ENCODE results near the gene APMAP.
"Not testable (repeated sequence)": the region's sequence is repeated elsewhere in the genome, so short reads cannot be mapped to it uniquely, and the experiment has no call there.

APMAP gene

DNA sequence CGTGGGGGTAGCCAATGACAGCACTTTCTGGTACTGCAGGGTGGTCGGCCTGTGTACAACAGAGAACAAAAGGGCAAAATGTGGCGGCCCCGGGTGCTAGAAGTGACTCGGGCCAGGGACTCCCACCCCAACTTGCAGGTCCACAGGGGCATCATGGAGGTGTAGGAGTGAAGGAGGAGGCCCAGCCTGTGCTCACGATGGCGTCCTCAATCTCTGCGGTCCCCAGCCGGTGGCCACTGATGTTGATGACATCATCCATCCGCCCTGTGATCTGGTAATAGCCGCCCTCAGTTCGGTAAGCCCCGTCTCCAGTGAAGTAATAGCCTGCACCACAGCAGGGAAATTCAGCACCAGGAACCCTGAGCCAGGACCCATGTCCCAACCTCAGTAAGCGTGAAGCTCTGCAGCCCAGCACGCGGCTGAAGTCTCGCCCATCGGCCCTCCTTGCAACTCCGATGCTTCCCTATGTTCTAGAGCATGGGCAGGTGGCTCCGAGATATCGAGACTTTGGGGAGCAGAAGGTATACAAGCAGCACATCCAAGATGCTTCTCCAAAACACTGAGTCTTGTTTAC lies 20.2 kb upstream of the APMAP start:
- no peak overlapping the region for H3K4me3 ChIP-seq (ENCODE audit: low read length)
- H3K9ac ChIP-seq (ENCODE audit: low read depth, low read length): no peak overlapping the region
- H3K4me1 ChIP-seq (ENCODE audit: insufficient read depth, low read length): peaks cover 6% of the 10 kb centered on the region; the same call in 1 of the 2 replicates
- H3K36me3 ChIP-seq (ENCODE audit: insufficient read depth, low read depth, low read length): no peaks in the 10 kb centered on the region
- no peaks in the 10 kb centered on the region for H3K9me3 ChIP-seq (ENCODE audit: insufficient read depth, low read depth, low read length)
- no peaks in the 10 kb centered on the region for H3K27me3 ChIP-seq (ENCODE audit: insufficient read depth, low read length)
- no peak overlapping the region for H3K27ac ChIP-seq (ENCODE audit: low read length)

DNA sequence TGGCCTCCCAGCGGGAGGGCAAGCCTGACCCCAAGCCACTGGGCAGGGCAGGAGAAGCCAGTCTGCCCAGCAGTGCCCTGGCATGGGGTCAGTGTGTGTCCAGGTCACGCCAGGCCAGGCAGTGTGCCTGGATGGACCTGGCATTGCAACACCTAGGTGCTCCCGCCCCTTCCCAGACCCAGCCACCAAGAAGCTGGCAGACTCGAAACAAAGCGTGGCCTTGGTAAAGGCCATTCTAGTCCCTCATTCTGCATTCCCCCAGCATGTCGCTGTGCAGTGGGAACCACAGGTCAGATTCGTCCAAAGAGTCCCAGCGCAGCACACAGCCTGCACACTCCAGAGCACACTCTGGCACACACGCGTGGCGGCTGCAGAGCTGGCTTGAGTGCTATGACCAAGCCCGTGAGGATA lies 19.3 kb upstream of the APMAP start:
- H3K27me3 ChIP-seq (ENCODE audit: insufficient read depth, low read length): no peaks in the 10 kb centered on the region
- no peaks in the 10 kb centered on the region for H3K4me1 ChIP-seq (ENCODE audit: insufficient read depth, low read length)
- H3K36me3 ChIP-seq (ENCODE audit: insufficient read depth, low read depth, low read length): no peaks in the 10 kb centered on the region
- no peak overlapping the region for H3K9ac ChIP-seq (ENCODE audit: low read depth, low read length)
- no peak overlapping the region for H3K27ac ChIP-seq (ENCODE audit: low read length)
- H3K9me3 ChIP-seq (ENCODE audit: insufficient read depth, low read depth, low read length): no peaks in the 10 kb centered on the region
- H3K4me3 ChIP-seq (ENCODE audit: low read length): no peak overlapping the region

DNA sequence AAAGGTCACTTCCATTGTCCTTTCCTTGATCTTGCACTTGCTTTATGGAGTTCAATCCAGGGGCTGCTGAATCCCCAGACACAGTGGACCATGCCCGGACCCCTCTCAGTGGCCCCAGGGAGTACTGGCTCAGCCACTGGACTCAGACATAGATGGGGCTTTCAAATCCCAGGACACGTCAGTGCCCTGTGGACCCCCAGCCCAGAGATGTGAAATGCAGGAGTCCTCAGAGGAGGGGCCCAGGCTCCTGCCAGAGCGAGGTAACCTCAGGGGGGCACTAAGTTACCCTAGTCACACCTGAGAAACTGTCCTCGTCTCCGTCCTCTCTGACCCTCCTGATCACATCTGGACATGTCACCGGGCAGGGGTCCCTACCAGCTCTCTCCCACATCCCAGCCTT lies 18.7 kb upstream of the APMAP start:
- Histone ChIP-seq H3K27me3 (ENCODE audit: insufficient read depth, low read length) (no peaks in the 10 kb centered on the region), H3K36me3 (ENCODE audit: insufficient read depth, low read depth, low read length) (no peaks in the 10 kb centered on the region), H3K9ac (ENCODE audit: low read depth, low read length) (no peak overlapping the region), H3K4me3 (ENCODE audit: low read length) (no peak overlapping the region), H3K27ac (ENCODE audit: low read length) (no peak overlapping the region), H3K4me1 (ENCODE audit: insufficient read depth, low read length) (no peaks in the 10 kb centered on the region), H3K9me3 (ENCODE audit: insufficient read depth, low read depth, low read length) (no peaks in the 10 kb centered on the region)

DNA sequence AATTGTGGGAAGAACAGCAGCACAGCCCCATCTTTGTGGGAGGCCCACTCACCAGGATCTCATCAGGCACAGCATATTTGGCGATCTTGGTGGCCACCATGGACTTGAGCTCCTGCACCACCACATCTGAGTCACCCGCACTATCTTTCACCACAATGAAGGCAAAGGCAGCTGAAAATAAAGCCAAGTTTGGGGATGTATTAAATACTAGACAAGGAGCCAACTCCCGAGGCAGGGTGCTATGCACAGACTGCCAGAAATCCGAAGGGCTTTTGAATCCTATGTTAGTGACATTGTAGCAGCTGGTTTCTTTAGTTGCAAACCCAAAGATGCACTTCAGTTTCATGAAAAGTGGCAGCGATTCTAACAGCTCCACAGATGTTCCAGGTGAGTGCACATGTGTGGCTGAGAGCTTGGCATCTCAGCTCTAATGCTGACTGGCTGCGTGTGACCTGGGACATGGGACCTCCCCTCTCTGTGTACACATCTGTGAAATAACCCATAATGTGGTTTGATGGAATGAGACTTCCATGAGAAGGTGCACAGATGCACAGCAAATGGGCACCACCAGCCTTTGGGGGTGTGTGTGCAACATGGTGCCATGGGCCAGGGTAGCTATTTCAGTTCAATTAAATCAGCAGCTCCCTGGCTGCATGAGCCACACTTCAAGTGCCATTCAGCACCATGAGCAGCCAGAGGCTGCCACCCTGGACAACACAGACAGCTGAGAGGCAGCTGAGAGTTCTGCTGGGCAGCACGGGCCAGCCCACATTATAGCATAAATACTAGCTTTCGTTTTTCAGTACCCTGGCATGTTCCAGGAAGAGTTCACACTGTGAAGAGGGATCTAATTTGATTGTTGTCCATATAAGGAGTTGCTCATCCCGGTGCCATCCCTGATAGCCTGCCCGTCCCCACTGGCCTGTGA lies 16.9 kb upstream of the APMAP start:
- Histone ChIP-seq H3K9ac (ENCODE audit: low read depth, low read length) (no peak overlapping the region), H3K27ac (ENCODE audit: low read length) (no peak overlapping the region), H3K4me1 (ENCODE audit: insufficient read depth, low read length) (no peaks in the 10 kb centered on the region), H3K9me3 (ENCODE audit: insufficient read depth, low read depth, low read length) (no peaks in the 10 kb centered on the region), H3K36me3 (ENCODE audit: insufficient read depth, low read depth, low read length) (no peaks in the 10 kb centered on the region), H3K4me3 (ENCODE audit: low read length) (no peak overlapping the region), H3K27me3 (ENCODE audit: insufficient read depth, low read length) (no peaks in the 10 kb centered on the region)

DNA sequence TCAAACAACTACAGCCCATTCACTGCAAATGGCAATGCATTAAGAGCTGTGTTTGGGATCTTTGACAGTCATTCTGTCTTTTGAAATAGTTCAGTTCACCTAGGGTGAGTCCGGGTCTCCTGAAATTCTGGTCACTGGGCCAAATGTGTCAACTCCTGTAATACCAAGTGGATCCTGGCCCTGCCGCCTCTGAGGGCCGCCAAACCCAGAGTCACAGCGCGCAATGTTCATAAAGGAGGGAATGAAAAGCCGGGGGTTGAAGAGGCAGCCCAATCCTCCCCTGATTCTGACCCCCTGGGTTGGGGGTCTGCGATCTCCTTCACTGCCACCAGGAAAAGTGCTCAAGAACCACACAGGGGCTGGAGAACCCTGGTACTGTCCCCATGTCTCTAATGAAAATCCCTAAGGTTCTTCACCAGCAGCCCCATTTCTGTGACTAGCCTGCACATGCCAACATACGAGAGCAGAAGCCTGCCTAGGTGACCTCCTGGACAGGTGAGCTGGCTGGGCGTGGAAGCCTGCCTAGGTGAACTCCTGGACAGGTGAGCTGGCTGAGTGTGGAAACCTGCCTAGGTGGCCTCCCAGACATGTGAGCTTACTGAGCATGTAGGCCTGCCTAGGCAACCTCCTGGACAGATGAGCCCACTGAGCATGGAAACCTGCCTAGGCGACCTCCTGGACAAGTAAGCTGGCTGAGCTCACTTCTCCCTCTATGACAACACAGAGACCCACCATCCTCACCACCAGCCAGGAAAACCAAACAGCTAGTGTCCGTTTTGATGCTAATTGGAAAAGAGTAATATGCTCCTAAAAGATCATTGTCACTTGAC lies 16.1 kb upstream of the APMAP start:
- Histone ChIP-seq H3K27me3 (ENCODE audit: insufficient read depth, low read length) (no peaks in the 10 kb centered on the region), H3K27ac (ENCODE audit: low read length) (no peak overlapping the region), H3K4me3 (ENCODE audit: low read length) (no peak overlapping the region)

DNA sequence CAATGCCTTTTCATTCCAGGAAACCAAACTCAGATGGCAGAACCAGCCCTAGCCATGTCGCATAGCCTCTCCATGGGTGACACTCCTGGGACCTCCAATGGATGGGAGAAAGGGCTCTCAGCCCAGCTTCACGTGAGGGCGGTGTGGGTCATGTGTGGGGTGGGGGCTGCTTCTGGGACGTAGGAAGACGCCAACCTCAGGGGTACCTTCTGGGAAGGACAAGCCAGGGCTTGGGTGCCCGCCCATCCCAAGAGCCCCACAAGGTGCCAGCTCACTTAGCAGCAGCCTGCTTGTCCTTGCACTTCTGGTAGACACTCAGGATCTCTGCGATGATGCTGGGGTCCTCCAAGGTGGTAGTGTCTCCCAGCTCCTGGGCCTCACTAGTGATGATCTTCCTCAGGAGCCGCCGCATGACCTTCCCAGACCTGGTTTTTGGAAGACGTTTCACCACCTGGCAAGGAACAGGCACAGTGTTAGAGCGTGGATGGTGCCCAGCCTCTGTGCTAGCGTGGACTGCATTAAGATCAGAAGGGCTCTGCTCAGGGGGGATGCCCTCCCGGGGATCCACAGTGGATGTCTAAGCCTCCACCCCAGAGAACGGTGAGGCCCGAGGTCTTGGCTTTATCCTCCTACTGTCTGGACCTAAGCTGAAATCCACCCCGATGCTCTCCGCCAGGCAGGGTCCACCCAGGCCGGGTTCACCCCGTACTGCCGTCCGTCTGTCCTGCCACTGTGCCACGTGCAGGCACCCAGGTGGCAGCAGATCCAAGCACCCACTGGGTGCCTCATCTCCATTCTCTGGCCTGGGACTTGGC lies 15.1 kb upstream of the APMAP start:
- Histone ChIP-seq H3K36me3 (ENCODE audit: insufficient read depth, low read depth, low read length) (no peaks in the 10 kb centered on the region), H3K9me3 (ENCODE audit: insufficient read depth, low read depth, low read length) (no peaks in the 10 kb centered on the region), H3K27me3 (ENCODE audit: insufficient read depth, low read length) (no peaks in the 10 kb centered on the region), H3K9ac (ENCODE audit: low read depth, low read length) (no peak overlapping the region), H3K27ac (ENCODE audit: low read length) (no peak overlapping the region), H3K4me1 (ENCODE audit: insufficient read depth, low read length) (no peaks in the 10 kb centered on the region), H3K4me3 (ENCODE audit: low read length) (no peak overlapping the region)

More for the DNA sequence above, 16.1 kb upstream of the APMAP start:
- no peaks in the 10 kb centered on the region for H3K9me3 ChIP-seq (ENCODE audit: insufficient read depth, low read depth, low read length)
- no peaks in the 10 kb centered on the region for H3K4me1 ChIP-seq (ENCODE audit: insufficient read depth, low read length)
- no peak overlapping the region for H3K9ac ChIP-seq (ENCODE audit: low read depth, low read length)
- no peaks in the 10 kb centered on the region for H3K36me3 ChIP-seq (ENCODE audit: insufficient read depth, low read depth, low read length)

DNA sequence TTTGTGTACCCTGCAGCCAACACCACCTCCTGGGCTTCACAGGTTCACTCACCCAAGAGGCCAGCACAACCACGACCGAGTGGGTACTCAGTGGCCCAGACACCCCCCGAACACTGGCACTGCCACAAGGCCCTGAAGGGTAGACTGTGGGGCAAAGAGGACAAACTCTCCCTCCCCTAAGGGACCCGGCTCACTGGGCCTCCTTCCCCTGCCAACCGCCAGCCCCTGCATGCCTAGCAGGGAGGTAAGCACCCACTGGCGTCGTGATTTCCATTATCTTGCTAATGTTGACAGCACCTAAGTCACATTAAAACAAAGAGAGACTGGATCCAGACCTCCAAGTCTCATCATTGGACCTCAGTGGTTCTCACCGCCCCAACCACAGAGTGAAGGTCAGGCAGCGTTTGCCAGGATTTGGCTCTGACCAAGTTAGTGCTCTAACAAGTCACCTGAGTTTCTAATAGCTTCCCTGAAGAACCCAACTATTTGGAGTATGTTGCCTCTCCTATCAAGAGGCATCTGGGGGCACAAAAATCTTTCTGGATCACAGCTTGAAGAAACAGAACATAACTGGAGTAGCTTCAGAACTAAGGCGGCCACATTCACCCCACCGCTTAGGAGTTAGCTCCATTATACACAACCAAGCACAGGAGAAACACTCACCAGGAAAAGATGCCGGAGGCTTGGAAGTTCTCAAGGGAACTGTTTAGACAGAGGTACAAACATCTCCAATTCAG lies 14.0 kb upstream of the APMAP start:
- Histone ChIP-seq H3K27me3 (ENCODE audit: insufficient read depth, low read length) (no peaks in the 10 kb centered on the region), H3K4me1 (ENCODE audit: insufficient read depth, low read length) (no peaks in the 10 kb centered on the region), H3K36me3 (ENCODE audit: insufficient read depth, low read depth, low read length) (no peaks in the 10 kb centered on the region), H3K27ac (ENCODE audit: low read length) (no peak overlapping the region), H3K4me3 (ENCODE audit: low read length) (no peak overlapping the region), H3K9me3 (ENCODE audit: insufficient read depth, low read depth, low read length) (no peaks in the 10 kb centered on the region), H3K9ac (ENCODE audit: low read depth, low read length) (no peak overlapping the region)

DNA sequence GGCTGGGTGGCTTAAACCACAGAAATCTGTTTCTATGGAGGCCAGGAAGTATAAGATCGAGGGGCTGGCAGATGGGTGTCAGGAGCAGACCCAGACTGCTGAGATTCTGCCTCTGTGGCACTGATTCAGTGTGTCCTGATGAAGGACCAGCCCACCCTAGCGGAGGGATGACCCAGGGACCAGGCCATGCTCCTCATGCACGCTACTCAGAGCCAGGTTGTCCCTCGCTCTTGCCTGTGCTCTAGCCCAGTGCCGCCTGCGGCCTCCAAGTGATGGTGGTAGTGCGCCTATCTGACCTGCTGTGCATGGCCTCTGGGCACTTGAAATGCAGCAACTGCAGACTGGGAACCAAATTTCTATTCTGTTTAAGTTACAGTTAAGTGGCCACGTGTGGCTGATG lies 13.1 kb upstream of the APMAP start:
- Histone ChIP-seq H3K9ac (ENCODE audit: low read depth, low read length) (no peak overlapping the region), H3K4me1 (ENCODE audit: insufficient read depth, low read length) (no peaks in the 10 kb centered on the region), H3K27me3 (ENCODE audit: insufficient read depth, low read length) (no peaks in the 10 kb centered on the region), H3K4me3 (ENCODE audit: low read length) (no peak overlapping the region), H3K9me3 (ENCODE audit: insufficient read depth, low read depth, low read length) (no peaks in the 10 kb centered on the region), H3K27ac (ENCODE audit: low read length) (no peak overlapping the region), H3K36me3 (ENCODE audit: insufficient read depth, low read depth, low read length) (no peaks in the 10 kb centered on the region)

DNA sequence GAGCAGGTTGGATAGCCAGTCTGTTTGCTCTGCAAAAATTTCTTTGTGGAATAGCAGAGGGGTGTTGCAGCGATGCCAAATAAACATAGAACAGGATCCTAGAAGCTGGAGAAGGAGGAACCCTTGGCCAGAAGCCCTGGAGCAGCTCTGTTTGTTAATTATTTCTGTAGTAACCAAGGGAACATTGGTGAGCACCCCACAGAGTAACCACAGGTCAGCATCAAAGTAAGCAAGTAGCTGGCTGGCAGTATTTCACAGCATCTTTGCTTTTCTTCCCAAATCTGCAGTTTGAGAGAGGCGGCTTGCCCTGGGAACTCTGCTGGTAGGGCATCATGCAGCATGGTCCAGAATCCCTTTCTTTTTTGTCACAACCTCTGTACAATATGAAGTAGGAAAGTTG lies 12.7 kb upstream of the APMAP start:
- H3K36me3 ChIP-seq (ENCODE audit: insufficient read depth, low read depth, low read length): no peaks in the 10 kb centered on the region
- no peak overlapping the region for H3K9ac ChIP-seq (ENCODE audit: low read depth, low read length)
- no peaks in the 10 kb centered on the region for H3K9me3 ChIP-seq (ENCODE audit: insufficient read depth, low read depth, low read length)
- H3K4me3 ChIP-seq (ENCODE audit: low read length): no peak overlapping the region
- peaks cover 2% of the 10 kb centered on the region; the same call in 1 of the 2 replicates for H3K27me3 ChIP-seq (ENCODE audit: insufficient read depth, low read length)
- H3K27ac ChIP-seq (ENCODE audit: low read length): no peak overlapping the region
- H3K4me1 ChIP-seq (ENCODE audit: insufficient read depth, low read length): no peaks in the 10 kb centered on the region

DNA sequence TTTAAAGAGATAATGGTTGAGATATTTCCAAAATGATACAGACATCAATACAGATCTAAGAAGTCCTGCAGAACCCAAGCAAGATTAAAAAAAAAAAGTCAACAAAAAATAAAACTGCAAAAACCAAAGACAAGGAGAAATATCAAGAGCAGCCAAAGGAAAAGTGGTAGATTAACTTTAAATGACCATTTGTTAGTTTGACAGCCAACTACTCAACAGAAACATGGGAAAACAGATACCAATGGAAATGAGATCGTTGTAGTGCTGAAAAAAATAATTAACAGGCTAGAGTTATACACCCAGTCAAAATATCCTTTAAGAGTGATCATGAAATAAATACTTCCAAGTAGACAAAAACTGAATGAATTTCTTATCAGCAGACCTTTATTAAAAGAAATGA lies 10.5 kb upstream of the APMAP start:
- Histone ChIP-seq H3K27me3 (ENCODE audit: insufficient read depth, low read length) (peaks cover 22% of the 10 kb centered on the region), H3K36me3 (ENCODE audit: insufficient read depth, low read depth, low read length) (no peaks in the 10 kb centered on the region), H3K9me3 (ENCODE audit: insufficient read depth, low read depth, low read length) (no peaks in the 10 kb centered on the region), H3K27ac (ENCODE audit: low read length) (no peak overlapping the region), H3K4me3 (ENCODE audit: low read length) (no peak overlapping the region), H3K4me1 (ENCODE audit: insufficient read depth, low read length) (no peaks in the 10 kb centered on the region), H3K9ac (ENCODE audit: low read depth, low read length) (no peak overlapping the region)

DNA sequence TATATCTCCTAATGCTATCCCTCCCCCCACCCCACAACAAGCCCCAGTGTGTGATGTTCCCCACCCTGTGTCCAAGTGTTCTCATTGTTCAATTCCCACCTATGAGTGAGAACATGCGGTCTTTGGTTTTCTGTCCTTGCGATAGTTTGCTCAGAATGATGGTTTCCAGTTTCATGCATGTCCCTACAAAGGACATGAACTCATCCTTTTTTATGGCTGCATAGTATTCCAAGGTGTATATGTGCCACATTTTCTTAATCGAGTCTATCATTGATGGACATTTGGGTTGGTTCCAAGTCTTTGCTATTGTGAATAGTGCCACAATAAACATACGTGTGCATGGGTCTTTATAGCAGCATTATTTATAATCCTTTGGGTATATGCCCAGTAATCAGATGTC lies 8.8 kb upstream of the APMAP start:
- not testable (repeated sequence) for H3K4me1 ChIP-seq (ENCODE audit: insufficient read depth, low read length); H3K36me3 ChIP-seq (ENCODE audit: insufficient read depth, low read depth, low read length); H3K27ac ChIP-seq (ENCODE audit: low read length); H3K9ac ChIP-seq (ENCODE audit: low read depth, low read length); H3K9me3 ChIP-seq (ENCODE audit: insufficient read depth, low read depth, low read length); H3K4me3 ChIP-seq (ENCODE audit: low read length)
- H3K27me3 ChIP-seq (ENCODE audit: insufficient read depth, low read length): peaks cover 26% of the 10 kb centered on the region

Data from iPS-20b (cell line).